Muscle of leg (tissue), 11 donors: ENCODE results near the gene EGFR. TPM values are rescaled to one million over a fixed set of nuclear protein-coding genes. Genes with fewer than 3 reads are reported as not detected.
A peak's percentile ranks its signal among the peaks of the same experiment; 100 is the strongest.

ENCODE experiments used
- DNase-seq: peaks from one replicate; pipeline ENCODE4 v3.0.0; 2013
- H3K27ac ChIP-seq: one replicate; pipeline ENCODE4 v1.5.1; 2013; ENCODE audit warnings: mild to moderate bottlenecking, low read length, control low read depth
- H3K27me3 ChIP-seq: one replicate; pipeline ENCODE4 v1.6.1; 2013; ENCODE audit warnings: low read length; ENCODE audit not compliant: control insufficient read depth, insufficient read depth
- H3K36me3 ChIP-seq: one replicate; pipeline ENCODE4 v1.6.1; 2013; ENCODE audit warnings: low read length; ENCODE audit not compliant: control insufficient read depth, insufficient read depth
- H3K4me1 ChIP-seq: one replicate; pipeline ENCODE4 v1.6.1; 2013; ENCODE audit warnings: low read length; ENCODE audit not compliant: control insufficient read depth, insufficient read depth
- H3K4me3 ChIP-seq: one replicate; pipeline ENCODE4 v1.5.1; 2013; ENCODE audit warnings: low read length, control low read depth
- H3K9me3 ChIP-seq: replicated peaks from 2 replicates; pipeline ENCODE4 v1.6.1; 2013; ENCODE audit warnings: low read depth, low read length; ENCODE audit not compliant: control insufficient read depth
- WGBS: methylation state at CpG from one replicate; pipeline ENCODE4 v1.1.5; 2013; ENCODE audit warnings: missing lambda C conversion rate; ENCODE audit not compliant: insufficient coverage; 5-methylcytosine and 5-hydroxymethylcytosine counted together
- polyA plus RNA-seq, 8 donors: library from polyadenylated mRNA; unstranded; fragments of 120-200 nt; gene quantifications; one replicate each; pipeline versions ENCODE4 v1.2.1 to v1.2.3, GENCODE V29; 2013; ENCODE audit warnings: inconsistent platforms in 1 of 8, low replicate concordance in 1 of 8; ENCODE audit not compliant: insufficient read length in 8 of 8, insufficient read depth in 1 of 8
- total RNA-seq: library from RNA; stranded (reverse); fragments of 120-200 nt; gene quantifications from one replicate; pipeline ENCODE4 v1.2.4, GENCODE V29; 2013

EGFR gene
- total and polyA plus RNA-seq, 9 donors = 18.6 to 42.8 (median 25.5) TPM

GRCh38 chr7:55108401-55108800 lies 89.6 kb downstream of the EGFR start:
- H3K27me3 ChIP-seq = no peaks in the 10 kb centered on the region
- H3K9me3 ChIP-seq = no peaks in the 10 kb centered on the region
- H3K27ac ChIP-seq = no peak overlapping the region
- WGBS = 89% methylated on average over 3 of the region's 5 CpGs
- no peak for DNase-seq
- no peaks in the 10 kb centered on the region for H3K36me3 ChIP-seq
- no peak overlapping the region for H3K4me3 ChIP-seq
- peaks cover 29% of the 10 kb centered on the region for H3K4me1 ChIP-seq

- no peaks in the 10 kb centered on the region for H3K36me3 ChIP-seq
- DNase-seq = no peak
- no peak overlapping the region for H3K27ac ChIP-seq
- no CpG with 5 or more reads among the region's 3 CpGs for WGBS
- no peaks in the 10 kb centered on the region for H3K9me3 ChIP-seq
- H3K27me3 ChIP-seq = no peaks in the 10 kb centered on the region
- H3K4me3 ChIP-seq = no peak overlapping the region
- H3K4me1 ChIP-seq = peaks cover 29% of the 10 kb centered on the region
These were observed 90.0 kb downstream of the EGFR start for GRCh38 chr7:55108818-55109217.

DNA sequence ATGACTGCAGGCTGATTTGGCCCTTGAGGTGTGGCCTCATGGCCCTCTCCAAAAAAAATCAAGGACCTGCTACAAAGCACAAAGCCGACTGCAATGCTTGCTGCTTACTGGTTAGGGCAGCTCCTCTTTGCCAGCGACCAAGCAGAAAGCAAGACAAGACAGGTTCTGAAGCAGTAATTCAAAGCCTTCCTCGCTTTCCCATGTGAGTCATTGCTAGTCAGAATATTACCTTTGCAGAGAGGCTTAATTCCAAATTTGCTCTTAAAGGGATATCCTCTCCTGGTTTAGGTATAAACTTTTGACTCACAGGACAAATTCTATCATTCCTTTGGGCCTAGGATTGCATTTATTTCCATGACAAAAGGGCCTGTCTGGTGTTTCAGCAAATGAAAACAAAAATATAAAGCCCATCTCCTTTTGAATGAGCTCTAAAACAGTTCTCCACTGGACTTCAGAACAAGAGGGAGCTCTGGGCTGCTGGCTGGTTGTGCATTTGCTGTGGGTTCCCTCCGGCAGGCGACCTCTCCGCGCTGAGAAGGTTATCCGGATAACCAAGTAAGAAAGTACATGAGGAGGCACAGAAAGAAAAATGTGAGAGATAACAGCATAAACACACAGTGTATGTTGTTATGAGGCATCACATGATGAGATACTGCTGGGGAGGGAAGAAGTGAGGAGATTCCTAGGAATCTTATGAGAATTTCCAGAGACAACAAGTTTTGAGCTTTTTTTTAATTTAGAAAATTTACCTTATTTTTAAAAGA lies 90.8 kb downstream of the EGFR start:
- Histone ChIP-seq H3K27ac (peak overlapping the region; percentile 75), H3K4me1 (peaks cover 29% of the 10 kb centered on the region), H3K27me3 (no peaks in the 10 kb centered on the region), H3K9me3 (no peaks in the 10 kb centered on the region), H3K36me3 (no peaks in the 10 kb centered on the region), H3K4me3 (no peak overlapping the region)
- peak; percentile 68 for DNase-seq
- WGBS = 41% methylated on average over 7 of the region's 8 CpGs

DNA sequence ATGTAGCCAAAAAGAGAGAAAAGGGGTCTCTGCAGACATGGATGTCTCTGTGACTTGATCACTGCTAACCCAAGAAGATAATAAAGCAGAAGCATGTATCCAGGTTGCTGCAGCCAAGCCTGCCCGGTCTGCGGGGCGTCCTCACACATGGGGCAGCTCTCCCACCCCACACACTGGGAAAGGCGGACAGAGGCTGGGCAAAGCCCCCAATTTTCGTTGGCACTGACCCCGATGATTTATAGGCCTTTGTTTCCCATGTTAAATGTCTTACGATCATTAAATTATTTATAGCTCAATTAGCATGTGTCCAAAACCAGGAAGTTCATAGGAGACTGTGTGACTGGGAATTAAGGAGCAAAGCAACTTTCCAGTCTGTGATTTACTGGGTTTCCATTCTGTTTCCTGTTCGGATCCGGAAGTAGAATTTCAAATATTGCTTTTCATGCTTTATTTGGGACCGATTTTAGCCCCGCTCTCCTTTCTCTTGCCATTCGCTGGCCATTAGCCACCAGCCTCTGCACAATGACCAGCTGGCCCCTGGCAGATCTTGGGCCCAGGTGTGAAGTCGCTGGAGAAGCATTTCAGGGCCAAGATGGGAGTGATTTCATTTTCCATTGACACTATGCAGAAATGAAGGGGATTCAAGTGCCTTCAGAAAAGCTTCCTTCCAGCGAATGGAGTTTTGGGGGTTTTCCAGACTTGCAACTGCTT lies 91.6 kb downstream of the EGFR start:
- H3K27me3 ChIP-seq = no peaks in the 10 kb centered on the region
- 27% methylated on average over 9 of the region's 14 CpGs for WGBS
- peaks cover 29% of the 10 kb centered on the region for H3K4me1 ChIP-seq
- no peaks in the 10 kb centered on the region for H3K9me3 ChIP-seq
- DNase-seq = no peak
- H3K4me3 ChIP-seq = peak overlapping the region; percentile 14
- H3K27ac ChIP-seq = peak overlapping the region; percentile 91
- no peaks in the 10 kb centered on the region for H3K36me3 ChIP-seq

- Histone ChIP-seq H3K27ac (peak overlapping the region; percentile 91), H3K4me3 (no peak overlapping the region), H3K27me3 (no peaks in the 10 kb centered on the region), H3K36me3 (no peaks in the 10 kb centered on the region), H3K9me3 (no peaks in the 10 kb centered on the region), H3K4me1 (peaks cover 29% of the 10 kb centered on the region)
- 8% methylated on average over 6 of the region's 9 CpGs for WGBS
- peak; percentile 97 for DNase-seq
These were observed 92.2 kb downstream of the EGFR start for GRCh38 chr7:55110993-55111361.

- DNase-seq = no peak
- no peaks in the 10 kb centered on the region for H3K9me3 ChIP-seq
- H3K4me1 ChIP-seq = peaks cover 29% of the 10 kb centered on the region
- peak overlapping the region; percentile 21 for H3K27ac ChIP-seq
- 88% methylated on average over 5 of the region's 11 CpGs for WGBS
- H3K36me3 ChIP-seq = no peaks in the 10 kb centered on the region
- H3K27me3 ChIP-seq = no peaks in the 10 kb centered on the region
- H3K4me3 ChIP-seq = no peak overlapping the region
These were observed 93.2 kb downstream of the EGFR start for GRCh38 chr7:55112056-55112455.

DNA sequence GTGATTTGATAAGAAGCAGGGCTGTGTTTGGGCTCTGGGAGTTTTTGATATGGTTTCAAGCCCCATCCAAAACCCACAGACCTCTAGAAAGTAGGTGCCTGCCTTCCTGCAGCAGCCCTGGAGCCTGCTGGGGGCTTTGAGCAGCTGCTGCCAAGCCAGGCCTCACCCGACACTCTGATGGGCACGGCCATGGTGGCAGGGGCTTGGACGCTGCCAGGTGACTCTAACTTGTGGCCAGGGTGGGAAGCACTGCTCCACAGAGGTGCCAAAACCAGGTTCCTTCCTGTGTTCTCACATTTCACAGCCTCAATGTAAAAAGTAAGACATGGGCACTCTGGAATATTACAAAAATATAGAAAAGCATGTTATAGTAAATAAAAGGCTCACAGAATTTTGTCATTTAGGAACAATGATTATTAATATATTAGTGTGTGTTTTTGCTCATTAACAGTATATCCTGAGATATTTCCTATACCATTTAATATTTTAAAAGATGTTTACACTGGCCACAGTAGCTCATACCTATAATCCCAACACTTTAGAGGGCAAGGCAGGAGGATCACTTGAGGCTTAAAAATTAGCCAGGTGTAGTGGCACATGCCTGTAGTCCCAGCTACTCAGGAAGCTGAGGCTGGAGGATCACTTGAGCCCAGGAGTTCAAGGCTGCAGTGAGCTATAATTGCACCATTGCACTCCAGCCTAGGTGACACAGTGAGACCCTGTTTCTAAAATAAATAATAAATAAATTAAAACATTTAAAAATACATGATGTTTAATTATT lies 95.1 kb downstream of the EGFR start:
- no peaks in the 10 kb centered on the region for H3K27me3 ChIP-seq
- 38% methylated on average over 3 of the region's 3 CpGs for WGBS
- no peak overlapping the region for H3K27ac ChIP-seq
- H3K4me1 ChIP-seq = peaks cover 29% of the 10 kb centered on the region
- no peak for DNase-seq
- H3K4me3 ChIP-seq = no peak overlapping the region
- no peaks in the 10 kb centered on the region for H3K36me3 ChIP-seq
- H3K9me3 ChIP-seq = no peaks in the 10 kb centered on the region

DNA sequence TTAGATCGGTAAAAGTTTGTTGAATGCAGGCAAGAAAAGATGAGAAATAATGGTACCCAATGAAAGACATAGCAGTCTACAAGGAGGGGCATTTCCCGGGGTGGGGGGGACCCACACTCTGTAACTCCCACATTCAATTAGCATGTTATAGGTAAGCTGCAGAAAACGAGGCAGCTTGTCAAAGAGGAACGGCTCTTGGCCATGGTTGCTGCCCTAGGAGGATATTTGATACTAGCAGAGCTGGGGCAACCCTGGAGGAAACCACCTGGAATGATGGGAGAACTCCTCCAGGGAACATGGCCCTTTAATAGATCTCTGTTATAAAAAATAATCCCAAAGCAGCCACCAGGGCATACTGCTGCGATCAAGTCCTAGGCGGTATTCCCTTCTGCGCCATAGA lies 98.5 kb downstream of the EGFR start:
- Histone ChIP-seq H3K36me3 (peaks cover 4% of the 10 kb centered on the region), H3K4me1 (peaks cover 1% of the 10 kb centered on the region), H3K27ac (no peak overlapping the region), H3K4me3 (no peak overlapping the region), H3K9me3 (no peaks in the 10 kb centered on the region), H3K27me3 (peaks cover 3% of the 10 kb centered on the region)
- 94% methylated on average over 3 of the region's 7 CpGs for WGBS
- no peak for DNase-seq

GRCh38 chr7:55118426-55118825 lies 99.6 kb downstream of the EGFR start:
- Histone ChIP-seq H3K36me3 (peaks cover 4% of the 10 kb centered on the region), H3K4me1 (no peaks in the 10 kb centered on the region), H3K4me3 (no peak overlapping the region), H3K9me3 (no peaks in the 10 kb centered on the region), H3K27ac (no peak overlapping the region), H3K27me3 (peaks cover 5% of the 10 kb centered on the region)
- no peak for DNase-seq
- WGBS = 82% methylated on average over 2 of the region's 5 CpGs

- peaks cover 7% of the 10 kb centered on the region for H3K27me3 ChIP-seq
- no peak overlapping the region for H3K4me3 ChIP-seq
- no peaks in the 10 kb centered on the region for H3K9me3 ChIP-seq
- peaks cover 4% of the 10 kb centered on the region for H3K36me3 ChIP-seq
- 95% methylated on average over 3 of the region's 4 CpGs for WGBS
- no peak for DNase-seq
- H3K27ac ChIP-seq = no peak overlapping the region
- peaks cover 1% of the 10 kb centered on the region for H3K4me1 ChIP-seq
These were observed 100.8 kb downstream of the EGFR start for GRCh38 chr7:55119571-55119970.
